ENCODE measurements around the gene ING5.

ING5 gene

DNA sequence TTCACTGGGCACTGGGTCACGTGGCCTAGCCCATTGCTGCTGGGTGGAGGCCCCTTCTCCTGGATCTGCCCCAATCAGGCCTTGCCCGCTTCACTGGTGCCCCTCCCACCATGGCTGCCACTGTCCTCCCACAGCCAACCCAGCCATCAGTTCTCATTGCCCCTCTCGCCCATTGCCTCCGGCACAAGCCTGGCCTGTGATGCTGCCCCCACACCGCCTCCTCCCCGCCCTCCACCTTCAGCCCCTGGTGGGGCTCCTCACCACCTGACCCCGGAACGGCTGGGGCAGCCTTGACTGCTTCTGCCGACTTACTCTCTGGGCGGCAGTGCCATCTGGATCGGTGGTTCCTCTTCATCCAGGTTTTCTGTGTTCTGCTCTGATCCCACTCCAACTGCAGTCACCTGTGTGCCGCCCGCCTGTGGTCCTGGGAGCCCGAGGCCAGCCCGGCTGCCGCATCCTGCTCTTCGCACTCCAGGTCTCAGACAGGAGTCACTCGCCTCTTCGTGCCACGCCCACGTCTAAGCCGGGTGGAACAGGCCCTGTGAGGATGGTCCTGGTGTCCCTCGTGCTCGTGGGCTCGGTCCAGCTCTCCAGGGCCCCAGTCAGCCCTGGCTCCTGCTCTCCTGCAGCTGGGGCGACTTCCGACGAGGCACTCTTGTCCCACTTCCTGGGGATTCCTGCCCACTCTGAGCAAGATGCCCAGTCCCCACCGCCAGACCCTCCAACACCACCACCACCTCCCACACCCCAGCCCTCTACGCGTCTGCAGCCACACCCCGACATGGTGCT is 46.8 kb downstream of the ING5 start:
- Histone ChIP-seq H3K4me2 (ENCODE audit: low read length, poor library complexity, severe bottlenecking) (no peak overlapping the region), H3K4ac (ENCODE audit: low read depth in 1 of 2, low read length in 2 of 2) (no peak overlapping the region)
- WGBS: 90% methylated on average over 32 of the region's 32 CpGs

DNA sequence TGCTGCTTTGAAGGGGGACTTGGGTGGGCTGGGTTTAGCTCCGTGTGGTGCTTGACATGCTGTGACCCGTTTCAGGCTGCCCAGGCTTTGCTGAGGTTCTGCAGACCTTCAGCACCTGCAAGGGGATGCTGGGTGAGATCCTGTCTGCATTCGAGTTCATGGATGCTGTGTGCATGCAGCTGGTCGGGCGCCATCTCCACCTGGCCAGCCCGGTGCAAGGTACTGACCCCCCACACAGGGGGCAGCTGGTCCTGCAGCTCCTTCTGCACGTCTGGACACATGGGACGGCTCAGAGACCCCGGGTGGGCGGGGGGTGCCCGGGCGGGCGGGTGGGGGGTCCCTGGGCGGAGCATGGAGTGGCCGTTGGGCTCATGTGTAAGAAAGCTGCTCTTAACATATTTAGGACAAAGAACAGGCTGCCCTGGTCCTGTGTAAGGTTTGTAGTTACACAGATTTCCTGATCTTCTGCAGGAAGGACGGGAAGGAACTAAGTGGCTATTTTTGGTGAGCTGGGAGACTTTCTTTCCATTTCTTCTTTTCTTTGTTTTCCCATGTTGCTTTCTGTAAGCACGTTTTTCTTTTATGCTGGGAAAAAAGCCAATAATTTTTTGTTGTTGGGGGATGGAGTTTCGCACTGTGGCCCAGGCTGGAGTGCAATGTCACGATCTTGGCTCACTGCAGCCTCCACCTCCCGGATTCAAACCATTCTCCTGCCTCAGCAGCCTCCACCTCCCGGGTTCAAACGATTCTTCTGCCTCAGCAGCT is 48.4 kb downstream of the ING5 start:
- DNase-seq: no peak
- Histone ChIP-seq H2BK12ac (ENCODE audit: low read length in 2 of 2) (no peak overlapping the region), H3K4me1 (ENCODE audit: control insufficient read depth, insufficient read depth, low read depth, low read length) (peaks cover 24% of the 10 kb centered on the region), H3K9me3 (ENCODE audit: control insufficient read depth, low read length) (no peaks in the 10 kb centered on the region), H3K79me1 (replicated peaks; ENCODE audit: low read length, poor library complexity, severe bottlenecking) (peaks cover 25% of the 10 kb centered on the region), H2BK5ac (ENCODE audit: low read depth, low read length, poor library complexity, severe bottlenecking) (no peak overlapping the region), H3K14ac (ENCODE audit: low read length in 2 of 2) (no peak overlapping the region), H2BK120ac (ENCODE audit: low read depth, low read length) (no peak overlapping the region), H3K9ac (ENCODE audit: low read length) (no peak overlapping the region), H4K91ac (ENCODE audit: low read length) (no peak overlapping the region), H3K18ac (ENCODE audit: low read depth in 1 of 2, low read length in 2 of 2) (no peak overlapping the region), H3K27me3 (ENCODE audit: control insufficient read depth in 1 of 2, insufficient read depth in 1 of 2, low read length in 2 of 2) (no peaks in the 10 kb centered on the region), H4K8ac (ENCODE audit: low read length) (no peak overlapping the region), H2AK5ac (ENCODE audit: low read length, severe bottlenecking) (no peak overlapping the region), H3K23ac (ENCODE audit: low read length in 2 of 2) (no peak overlapping the region), H2AFZ (ENCODE audit: low read depth, low read length) (no peak overlapping the region), H3K4me3 (ENCODE audit: insufficient read depth in 1 of 2, low read depth in 1 of 2, low read length in 2 of 2) (no peak overlapping the region), H3K27ac (ENCODE audit: low read length, poor library complexity, severe bottlenecking) (no peak overlapping the region), H3K36me3 (ENCODE audit: control insufficient read depth in 1 of 2, insufficient read depth in 2 of 2, low read depth in 1 of 2, low read length in 2 of 2) (peaks cover 63 to 70% of the 10 kb centered on the region in 2 experiments), H2BK15ac (ENCODE audit: low read depth, poor library complexity, severe bottlenecking) (no peak overlapping the region), H3K4me2 (ENCODE audit: low read length, poor library complexity, severe bottlenecking) (no peak overlapping the region), H3K4ac (ENCODE audit: low read depth in 1 of 2, low read length in 2 of 2) (no peak overlapping the region)
- WGBS: 87% methylated on average over 21 of the region's 22 CpGs

More for the DNA sequence above, 46.8 kb downstream of the ING5 start:
- no peak overlapping the region for H2BK12ac ChIP-seq (ENCODE audit: low read length in 2 of 2)
- H2AFZ ChIP-seq (ENCODE audit: low read depth, low read length): no peak overlapping the region
- no peak overlapping the region for H2BK120ac ChIP-seq (ENCODE audit: low read depth, low read length)
- no peak overlapping the region for H4K91ac ChIP-seq (ENCODE audit: low read length)
- H3K23ac ChIP-seq (ENCODE audit: low read length in 2 of 2): no peak overlapping the region
- no peak overlapping the region for H2AK5ac ChIP-seq (ENCODE audit: low read length, severe bottlenecking)
- peaks cover 22% of the 10 kb centered on the region for H3K4me1 ChIP-seq (ENCODE audit: control insufficient read depth, insufficient read depth, low read depth, low read length)
- no peak overlapping the region for H3K4me3 ChIP-seq (ENCODE audit: insufficient read depth in 1 of 2, low read depth in 1 of 2, low read length in 2 of 2)
- H3K9me3 ChIP-seq (ENCODE audit: control insufficient read depth, low read length): no peaks in the 10 kb centered on the region
- H3K36me3 ChIP-seq (ENCODE audit: control insufficient read depth in 1 of 2, insufficient read depth in 2 of 2, low read depth in 1 of 2, low read length in 2 of 2): peaks cover 71 to 75% of the 10 kb centered on the region in 2 experiments
- no peak overlapping the region for H2BK15ac ChIP-seq (ENCODE audit: low read depth, poor library complexity, severe bottlenecking)
- no peak for DNase-seq
- H3K79me1 ChIP-seq (replicated peaks; ENCODE audit: low read length, poor library complexity, severe bottlenecking): peaks cover 24% of the 10 kb centered on the region
- no peaks in the 10 kb centered on the region for H3K27me3 ChIP-seq (ENCODE audit: control insufficient read depth in 1 of 2, insufficient read depth in 1 of 2, low read length in 2 of 2)
- H4K8ac ChIP-seq (ENCODE audit: low read length): no peak overlapping the region
- H3K27ac ChIP-seq (ENCODE audit: low read length, poor library complexity, severe bottlenecking): no peak overlapping the region
- H3K14ac ChIP-seq (ENCODE audit: low read length in 2 of 2): no peak overlapping the region
- H2BK5ac ChIP-seq (ENCODE audit: low read depth, low read length, poor library complexity, severe bottlenecking): no peak overlapping the region
- H3K9ac ChIP-seq (ENCODE audit: low read length): no peak overlapping the region
- no peak overlapping the region for H3K18ac ChIP-seq (ENCODE audit: low read depth in 1 of 2, low read length in 2 of 2)

DNA sequence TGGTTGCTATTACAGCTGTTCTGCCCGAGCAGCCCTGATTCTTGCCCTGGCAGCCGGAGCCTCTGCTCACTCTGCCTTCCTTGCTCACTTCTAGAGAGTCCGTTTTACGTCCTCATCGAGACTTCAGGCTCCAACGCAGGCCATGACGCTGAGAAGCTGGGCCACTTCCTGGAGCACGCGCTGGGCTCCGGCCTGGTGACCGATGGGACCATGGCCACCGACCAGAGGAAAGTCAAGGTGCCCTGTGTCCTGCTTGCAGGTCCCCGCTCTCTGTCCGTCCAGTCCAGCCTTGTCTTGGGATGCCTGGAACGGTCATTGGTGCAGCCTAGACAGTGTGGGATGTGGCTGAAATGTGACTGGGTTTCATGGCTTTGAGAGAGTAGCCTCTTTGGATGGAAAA is 49.3 kb downstream of the ING5 start:
- no peak overlapping the region for H4K8ac ChIP-seq (ENCODE audit: low read length)
- H3K27ac ChIP-seq (ENCODE audit: low read length, poor library complexity, severe bottlenecking): no peak overlapping the region
- H3K4me1 ChIP-seq (ENCODE audit: control insufficient read depth, insufficient read depth, low read depth, low read length): peaks cover 24% of the 10 kb centered on the region
- H2BK12ac ChIP-seq (ENCODE audit: low read length in 2 of 2): no peak overlapping the region
- no peak for DNase-seq
- no peaks in the 10 kb centered on the region for H3K27me3 ChIP-seq (ENCODE audit: control insufficient read depth in 1 of 2, insufficient read depth in 1 of 2, low read length in 2 of 2)
- H2BK5ac ChIP-seq (ENCODE audit: low read depth, low read length, poor library complexity, severe bottlenecking): no peak overlapping the region
- H2AK5ac ChIP-seq (ENCODE audit: low read length, severe bottlenecking): no peak overlapping the region
- peaks cover 25% of the 10 kb centered on the region for H3K79me1 ChIP-seq (replicated peaks; ENCODE audit: low read length, poor library complexity, severe bottlenecking)
- 91% methylated on average over 14 of the region's 15 CpGs for WGBS
- no peak overlapping the region for H3K4ac ChIP-seq (ENCODE audit: low read depth in 1 of 2, low read length in 2 of 2)
- H3K14ac ChIP-seq (ENCODE audit: low read length in 2 of 2): no peak overlapping the region
- peaks cover 63 to 73% of the 10 kb centered on the region in 2 experiments for H3K36me3 ChIP-seq (ENCODE audit: control insufficient read depth in 1 of 2, insufficient read depth in 2 of 2, low read depth in 1 of 2, low read length in 2 of 2)
- no peaks in the 10 kb centered on the region for H3K9me3 ChIP-seq (ENCODE audit: control insufficient read depth, low read length)
- no peak overlapping the region for H4K91ac ChIP-seq (ENCODE audit: low read length)
- H3K9ac ChIP-seq (ENCODE audit: low read length): no peak overlapping the region
- no peak overlapping the region for H2AFZ ChIP-seq (ENCODE audit: low read depth, low read length)
- no peak overlapping the region for H2BK120ac ChIP-seq (ENCODE audit: low read depth, low read length)
- no peak overlapping the region for H3K4me2 ChIP-seq (ENCODE audit: low read length, poor library complexity, severe bottlenecking)
- H2BK15ac ChIP-seq (ENCODE audit: low read depth, poor library complexity, severe bottlenecking): no peak overlapping the region
- H3K4me3 ChIP-seq (ENCODE audit: insufficient read depth in 1 of 2, low read depth in 1 of 2, low read length in 2 of 2): no peak overlapping the region
- no peak overlapping the region for H3K23ac ChIP-seq (ENCODE audit: low read length in 2 of 2)
- H3K18ac ChIP-seq (ENCODE audit: low read depth in 1 of 2, low read length in 2 of 2): no peak overlapping the region

DNA sequence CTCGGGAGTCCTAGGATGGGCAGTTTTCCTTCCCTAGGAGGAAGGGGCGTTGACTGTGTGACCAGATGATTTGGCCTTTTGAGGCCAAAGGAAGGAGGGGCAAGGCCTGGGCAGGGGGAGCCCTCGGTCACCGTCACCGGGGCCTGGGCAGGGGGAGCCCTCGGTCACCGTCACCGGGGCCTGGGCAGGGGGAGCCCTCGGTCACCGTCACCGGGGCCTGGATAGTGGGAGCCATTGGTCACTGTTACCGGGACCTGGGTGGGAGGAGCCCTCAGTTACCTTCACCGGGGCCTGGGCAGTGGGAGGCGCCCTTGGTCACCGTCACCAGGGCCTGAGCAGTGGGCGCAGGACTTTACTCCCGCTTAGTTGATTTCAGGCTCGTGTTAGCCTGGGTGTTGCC is 49.9 kb downstream of the ING5 start:
- H3K18ac ChIP-seq (ENCODE audit: low read depth in 1 of 2, low read length in 2 of 2): no peak overlapping the region
- no peak for DNase-seq
- peaks cover 25% of the 10 kb centered on the region for H3K79me1 ChIP-seq (replicated peaks; ENCODE audit: low read length, poor library complexity, severe bottlenecking)
- H3K4ac ChIP-seq (ENCODE audit: low read depth in 1 of 2, low read length in 2 of 2): no peak overlapping the region
- H2AK5ac ChIP-seq (ENCODE audit: low read length, severe bottlenecking): no peak overlapping the region
- no peak overlapping the region for H4K91ac ChIP-seq (ENCODE audit: low read length)
- H3K36me3 ChIP-seq (ENCODE audit: control insufficient read depth in 1 of 2, insufficient read depth in 2 of 2, low read depth in 1 of 2, low read length in 2 of 2): peaks cover 67 to 77% of the 10 kb centered on the region in 2 experiments
- no peaks in the 10 kb centered on the region for H3K27me3 ChIP-seq (ENCODE audit: control insufficient read depth in 1 of 2, insufficient read depth in 1 of 2, low read length in 2 of 2)
- H3K27ac ChIP-seq (ENCODE audit: low read length, poor library complexity, severe bottlenecking): no peak overlapping the region
- WGBS: 96% methylated on average over 17 of the region's 18 CpGs
- H3K4me3 ChIP-seq (ENCODE audit: insufficient read depth in 1 of 2, low read depth in 1 of 2, low read length in 2 of 2): no peak overlapping the region
- H2BK5ac ChIP-seq (ENCODE audit: low read depth, low read length, poor library complexity, severe bottlenecking): no peak overlapping the region
- peaks cover 24% of the 10 kb centered on the region for H3K4me1 ChIP-seq (ENCODE audit: control insufficient read depth, insufficient read depth, low read depth, low read length)
- H3K14ac ChIP-seq (ENCODE audit: low read length in 2 of 2): no peak overlapping the region
- no peak overlapping the region for H2BK120ac ChIP-seq (ENCODE audit: low read depth, low read length)
- no peak overlapping the region for H4K8ac ChIP-seq (ENCODE audit: low read length)
- no peak overlapping the region for H3K23ac ChIP-seq (ENCODE audit: low read length in 2 of 2)
- no peak overlapping the region for H2BK12ac ChIP-seq (ENCODE audit: low read length in 2 of 2)
- no peak overlapping the region for H3K9ac ChIP-seq (ENCODE audit: low read length)
- no peak overlapping the region for H3K4me2 ChIP-seq (ENCODE audit: low read length, poor library complexity, severe bottlenecking)
- no peak overlapping the region for H2AFZ ChIP-seq (ENCODE audit: low read depth, low read length)
- no peak overlapping the region for H2BK15ac ChIP-seq (ENCODE audit: low read depth, poor library complexity, severe bottlenecking)
- H3K9me3 ChIP-seq (ENCODE audit: control insufficient read depth, low read length): no peaks in the 10 kb centered on the region
